Inferior parietal cortex (tissue), 1 donor: ENCODE results near the gene DPYD.

ENCODE experiments used
- DNase-seq: peaks from one replicate; pipeline ENCODE4 v3.0.0-alpha.2; 2016; ENCODE audit errors: extremely low spot score

Gene DPYD

DNA sequence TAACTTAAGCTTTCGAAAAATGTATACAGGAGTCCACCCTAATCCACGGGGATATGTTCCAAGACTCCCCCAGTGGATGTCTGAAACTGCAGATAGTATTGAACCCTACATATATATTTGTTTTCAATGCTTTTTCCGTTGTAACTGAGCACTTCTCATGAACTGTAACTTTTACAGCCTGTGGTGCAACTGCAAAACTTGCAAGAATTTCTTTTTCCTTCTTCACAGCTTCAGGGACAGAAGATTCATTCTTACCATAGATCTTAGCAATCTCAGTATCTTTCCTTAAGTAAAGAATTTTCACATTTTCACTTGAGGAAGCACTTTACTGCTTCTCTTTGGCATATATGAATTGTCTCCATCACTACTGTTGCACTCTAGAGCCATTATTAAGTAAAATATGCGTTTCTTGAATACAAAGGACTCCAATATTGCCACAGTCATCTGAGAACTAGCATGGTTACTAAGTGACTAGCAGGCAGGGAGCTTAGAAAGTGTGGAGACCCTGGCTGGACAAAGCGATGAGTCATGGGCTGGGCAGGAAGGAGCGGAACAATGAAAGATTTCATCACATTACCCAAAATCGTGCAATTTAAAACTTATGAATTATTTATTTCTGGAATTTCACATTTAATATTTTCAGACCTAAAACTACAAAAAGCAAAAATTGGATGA, 14.1 kb downstream of the DPYD start:
- DNase-seq = no peak

DNA sequence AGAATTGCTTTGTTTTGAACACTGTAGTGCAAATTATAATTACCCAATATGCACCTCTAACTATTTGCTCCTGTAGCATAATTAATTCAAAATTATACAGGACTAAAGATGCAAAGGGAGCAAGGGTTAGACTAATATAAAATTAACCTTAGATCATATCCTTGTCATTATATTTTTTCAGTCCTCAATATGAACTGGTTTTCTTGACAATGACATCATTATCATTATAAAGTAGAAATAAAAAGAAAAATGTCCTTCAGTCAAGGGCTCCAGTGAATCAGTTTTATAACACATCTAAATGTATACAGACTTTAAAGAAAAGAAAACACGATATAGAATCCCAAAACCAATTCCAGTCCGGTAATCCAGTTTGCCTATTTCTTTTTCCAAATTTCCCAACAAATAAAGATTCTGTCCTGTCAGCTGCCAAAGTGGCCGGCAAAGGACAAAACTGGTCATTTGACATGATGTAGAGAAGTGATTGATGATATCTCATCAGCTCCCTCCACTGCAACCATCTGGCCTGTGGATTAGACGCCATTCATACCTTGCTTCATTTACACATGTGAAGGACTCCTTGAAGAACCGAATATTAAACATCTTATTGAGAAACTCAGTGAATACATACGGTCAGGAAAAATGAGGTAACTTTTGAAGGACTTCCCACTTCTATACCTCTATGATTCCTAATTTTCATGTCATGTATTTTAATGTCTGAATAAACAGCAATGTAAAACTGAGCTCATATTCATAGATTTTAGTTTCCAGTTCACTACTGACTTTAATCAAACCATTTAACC, 15.5 kb downstream of the DPYD start:
- no peak for DNase-seq

DNA sequence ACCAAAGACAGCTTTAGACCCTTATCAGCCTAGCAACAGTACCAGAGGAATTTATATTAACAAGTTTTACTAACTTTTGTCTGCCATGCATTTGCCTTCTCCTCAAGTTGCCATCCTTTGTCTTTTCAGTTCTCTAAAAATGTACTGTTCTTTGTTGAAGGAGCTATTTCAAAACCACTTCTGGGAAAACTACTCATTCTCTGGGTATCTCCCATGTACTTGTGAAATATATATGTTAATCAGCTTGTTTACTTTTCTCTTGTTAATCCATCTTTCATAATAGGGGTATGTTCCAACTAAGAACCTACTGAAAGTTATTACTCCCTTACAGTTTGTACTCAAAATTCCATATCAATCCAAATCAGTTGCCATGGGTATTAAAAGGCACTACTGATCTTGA, 16.3 kb downstream of the DPYD start:
- no peak for DNase-seq

DNA sequence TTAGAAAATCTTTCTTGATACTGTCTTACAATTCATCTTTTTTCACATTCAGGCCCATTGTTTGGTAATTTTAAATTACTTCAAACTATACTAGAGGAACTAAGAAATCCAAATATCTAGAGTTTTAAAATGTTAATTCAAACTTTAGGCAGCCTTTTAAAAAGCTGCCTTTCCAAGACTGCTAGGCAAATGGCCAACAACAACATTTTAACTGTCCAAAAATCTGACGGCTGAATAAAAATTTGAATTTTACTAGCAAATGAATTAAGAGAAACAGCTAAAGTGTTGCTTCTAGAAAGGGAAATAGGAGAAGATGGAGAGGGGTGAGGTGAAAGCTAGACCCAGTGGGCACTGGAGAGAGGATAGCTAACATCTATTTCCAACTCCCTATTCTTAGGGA, 17.2 kb downstream of the DPYD start:
- no peak for DNase-seq

DNA sequence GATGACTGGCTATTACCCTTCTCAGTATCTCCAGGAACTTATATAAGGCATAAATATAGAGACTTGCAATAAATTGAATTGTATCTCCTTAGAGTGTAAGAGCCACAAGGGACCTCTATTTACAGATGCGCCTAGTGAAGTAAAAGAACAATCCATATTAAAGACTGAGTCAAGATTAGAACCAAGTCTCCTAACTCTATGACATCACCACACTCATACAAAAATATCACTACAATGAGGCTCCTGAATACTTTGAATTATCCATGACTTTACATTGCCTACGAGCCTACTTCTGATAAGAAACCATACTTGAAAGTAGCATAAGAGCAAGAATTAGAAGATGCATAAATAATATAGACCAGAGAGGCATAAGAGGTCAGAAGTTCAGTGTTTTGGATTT, 18.8 kb downstream of the DPYD start:
- DNase-seq = no peak

DNA sequence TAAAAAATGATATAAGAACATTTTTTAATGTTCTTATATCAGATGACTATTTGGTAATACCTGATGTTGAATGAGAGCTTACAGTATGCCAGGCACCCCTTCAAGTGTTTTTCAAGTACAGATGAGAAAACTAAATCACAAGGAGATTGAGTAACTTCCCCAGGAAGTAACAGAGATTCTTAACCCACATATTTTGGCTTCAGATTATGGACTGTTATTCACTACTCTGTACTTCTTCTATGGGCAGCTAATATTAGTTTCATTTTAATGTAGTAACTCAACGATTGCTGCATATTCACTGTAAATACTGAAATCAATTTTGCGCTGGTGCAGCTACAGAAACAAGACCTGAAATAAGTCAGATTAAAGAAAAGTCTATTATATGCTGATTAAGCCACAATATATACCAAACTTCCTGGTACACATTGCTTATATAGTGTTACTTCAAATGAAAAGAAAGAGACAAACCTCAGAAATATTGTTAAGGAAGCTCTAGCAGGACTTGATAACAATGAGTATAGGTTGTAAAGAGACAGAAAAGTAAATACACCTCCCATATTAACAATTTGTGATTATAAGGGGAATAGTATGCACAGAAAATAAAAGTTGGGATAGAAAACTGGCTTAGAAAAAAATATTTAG, 19.7 kb downstream of the DPYD start:
- no peak for DNase-seq

DNA sequence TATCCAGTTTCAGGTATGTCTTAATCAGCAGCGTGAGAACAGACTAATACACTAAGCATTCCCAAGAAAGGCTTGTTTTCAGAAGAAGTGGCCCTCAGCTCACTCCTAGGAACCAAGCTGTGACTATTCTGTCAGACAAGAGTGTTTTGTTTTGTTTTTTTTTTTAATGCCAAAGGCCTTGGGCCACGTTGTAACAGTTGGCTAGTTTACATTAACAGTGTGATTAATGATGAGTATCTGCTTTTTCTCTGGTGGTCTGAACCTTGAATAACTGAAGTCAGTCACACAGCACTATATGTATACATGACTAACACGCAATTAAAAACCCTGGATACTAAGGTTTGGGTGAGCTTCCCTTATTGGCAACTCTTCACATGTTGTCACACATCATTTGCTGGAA, 21.9 kb downstream of the DPYD start:
- no peak for DNase-seq

DNA sequence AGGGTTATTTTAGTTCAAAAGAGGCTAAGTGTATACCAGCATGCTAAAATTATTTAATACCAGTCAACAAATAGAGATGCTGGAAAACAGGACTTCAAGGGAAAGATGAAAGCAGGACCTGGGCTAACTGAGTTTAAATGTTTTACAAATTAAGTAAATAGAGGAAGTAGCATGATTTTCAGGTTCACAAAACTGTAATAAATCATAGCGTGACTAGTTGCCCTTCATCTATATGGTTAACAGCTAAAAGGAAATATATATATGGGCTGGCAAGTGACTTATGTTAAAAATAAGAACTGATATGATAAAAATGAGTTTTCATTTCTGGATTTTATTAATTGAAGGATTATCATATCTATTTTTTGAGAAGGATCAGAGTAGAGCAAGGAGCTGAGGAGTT, 25.6 kb downstream of the DPYD start:
- DNase-seq = no peak

DNA sequence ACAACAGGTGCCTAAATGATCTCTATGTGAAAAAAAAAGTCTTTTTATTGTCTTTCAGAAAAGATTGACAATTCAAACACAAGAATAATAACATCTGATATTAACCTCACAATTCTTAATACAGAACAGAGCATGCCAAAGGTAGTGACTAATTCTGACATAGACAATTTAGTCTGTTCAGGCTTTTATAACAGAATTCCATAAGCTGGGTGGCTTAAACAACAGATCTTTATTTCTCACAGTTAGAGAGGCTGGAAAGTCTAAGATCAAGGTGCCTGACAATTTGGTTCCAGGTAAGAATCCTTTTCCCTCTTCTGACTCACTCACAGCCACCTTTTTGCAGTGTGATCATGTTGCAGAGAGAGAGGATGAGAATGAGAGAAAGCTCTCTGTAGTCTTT, 27.0 kb downstream of the DPYD start:
- DNase-seq = no peak

DNA sequence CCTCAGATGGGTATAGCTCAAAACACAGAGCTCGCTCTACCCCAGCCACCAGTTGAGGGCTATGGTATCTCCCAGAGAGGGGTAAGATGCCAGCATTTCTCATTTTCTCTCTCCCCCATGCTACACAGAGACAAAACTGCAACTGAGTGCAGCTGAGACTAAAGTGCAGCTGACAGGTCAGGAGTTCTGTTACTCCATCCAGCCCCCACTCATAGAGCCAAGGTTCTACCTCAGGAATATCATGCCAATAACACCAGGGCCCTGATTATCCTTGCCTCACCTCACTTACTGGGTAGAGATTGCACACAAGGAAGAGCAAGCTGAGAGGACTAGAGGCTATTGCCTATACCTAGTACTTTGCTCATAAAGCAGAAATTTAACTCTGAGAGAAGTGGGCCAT, 34.6 kb downstream of the DPYD start:
- no peak for DNase-seq

DNA sequence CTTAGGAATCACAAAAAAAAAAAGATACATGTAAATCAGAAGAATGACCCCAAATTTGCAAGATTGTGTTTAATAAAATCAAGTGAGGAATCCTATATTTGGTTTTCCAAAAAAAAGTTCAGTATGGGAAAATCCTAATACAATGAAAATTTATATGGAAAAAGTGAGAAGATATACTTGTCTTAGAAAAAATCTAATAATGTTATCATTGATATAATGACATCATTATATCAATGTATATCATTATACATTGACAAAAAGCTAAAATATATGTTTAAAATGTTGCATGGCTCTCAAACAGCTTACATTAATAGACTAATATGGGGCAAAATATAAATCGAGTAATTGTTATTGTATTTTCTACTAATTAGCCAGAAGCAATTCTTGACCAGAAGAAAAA, 37.0 kb downstream of the DPYD start:
- DNase-seq = no peak

DNA sequence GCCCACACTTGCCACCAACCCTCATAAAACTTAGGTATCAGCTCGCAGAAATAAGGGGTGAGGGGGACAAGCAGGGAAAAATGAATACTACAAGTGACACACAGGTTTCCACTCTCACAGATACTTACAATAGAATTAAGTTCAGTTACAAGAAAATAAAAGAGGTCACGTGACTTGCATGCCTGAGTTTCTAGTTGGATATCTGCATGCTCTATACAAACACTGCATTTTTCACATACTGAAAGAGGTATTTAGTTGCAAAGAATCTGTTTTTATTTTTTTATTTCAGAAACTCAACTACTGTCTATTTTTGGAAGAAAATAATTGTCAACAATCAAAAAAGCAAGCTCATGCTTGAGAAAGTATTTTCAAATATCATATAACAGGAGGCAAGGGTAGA, 43.5 kb downstream of the DPYD start:
- DNase-seq = no peak

DNA sequence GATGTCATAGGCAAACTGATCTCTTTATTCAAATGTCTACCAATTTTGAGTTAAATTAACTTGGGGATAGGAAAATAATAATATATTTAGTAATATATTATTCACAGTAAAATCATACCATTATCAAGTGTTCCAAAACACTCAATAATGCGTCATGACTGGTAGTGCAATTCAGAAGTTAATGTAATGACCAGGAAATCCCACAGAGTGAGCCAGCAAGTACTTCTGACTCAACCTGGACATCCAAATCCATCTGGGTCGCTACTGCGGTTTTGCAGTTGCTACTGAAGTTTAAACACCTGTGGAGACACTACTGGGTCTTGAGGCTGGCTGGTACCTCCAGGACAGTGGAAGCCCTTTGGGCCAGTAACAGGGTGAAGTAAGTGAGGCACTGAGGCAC, 44.8 kb downstream of the DPYD start:
- no peak for DNase-seq

DNA sequence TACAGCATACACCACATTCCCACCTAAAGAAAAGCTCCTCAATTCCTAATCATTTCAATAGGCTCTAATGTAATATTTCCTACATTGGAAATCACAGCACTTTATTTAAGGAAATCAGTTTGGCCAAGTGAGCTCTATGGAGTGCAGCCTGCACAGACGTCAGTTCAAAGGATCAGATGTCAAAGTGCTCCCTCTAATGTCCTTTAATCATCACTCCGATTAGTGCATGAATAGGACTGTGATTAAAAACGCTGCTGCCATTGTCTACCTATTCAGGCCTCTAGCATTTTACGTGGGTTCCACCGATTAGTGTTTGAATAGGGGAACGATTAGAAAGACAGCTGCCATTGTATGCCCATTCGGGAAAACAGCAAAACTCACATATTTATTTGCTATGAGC, 50.2 kb downstream of the DPYD start:
- DNase-seq = no peak

DNA sequence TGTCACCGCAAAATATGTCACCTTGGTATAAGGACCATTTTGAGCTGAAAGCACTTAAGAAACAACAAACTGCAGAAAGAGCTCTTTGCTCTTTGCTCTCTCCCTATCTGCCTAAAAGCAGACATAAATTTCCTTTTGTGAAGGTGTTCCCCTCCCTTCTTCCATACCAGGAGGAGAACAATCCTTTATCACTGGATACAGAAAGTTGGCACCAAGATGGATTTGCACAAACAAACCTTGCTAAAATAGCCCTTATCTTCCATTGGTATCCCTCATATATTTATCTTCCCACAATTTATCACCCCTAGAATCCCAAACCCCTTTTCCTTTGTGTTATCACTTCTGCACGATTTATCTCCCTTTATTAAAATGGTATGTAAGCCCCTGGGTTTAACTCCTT, 51.4 kb downstream of the DPYD start:
- DNase-seq = no peak

DNA sequence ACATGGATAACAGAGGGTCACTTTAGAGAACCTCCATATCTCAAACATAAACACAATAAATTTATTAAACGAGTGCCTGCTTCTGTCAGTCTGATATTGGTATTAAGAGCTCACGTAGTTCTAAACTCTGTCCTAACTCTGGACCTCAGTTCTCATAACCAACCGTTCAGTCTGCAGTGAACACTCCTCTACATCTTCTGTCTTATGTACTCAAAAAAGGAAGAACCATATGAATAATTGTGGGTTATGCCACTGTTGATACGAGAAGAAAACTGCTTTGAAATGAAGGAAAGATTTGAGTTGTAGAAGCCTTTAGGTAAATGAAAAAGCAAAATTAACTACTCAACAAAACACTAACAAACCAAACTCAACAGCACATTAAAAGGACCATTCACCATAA, 53.7 kb downstream of the DPYD start:
- DNase-seq = no peak

DNA sequence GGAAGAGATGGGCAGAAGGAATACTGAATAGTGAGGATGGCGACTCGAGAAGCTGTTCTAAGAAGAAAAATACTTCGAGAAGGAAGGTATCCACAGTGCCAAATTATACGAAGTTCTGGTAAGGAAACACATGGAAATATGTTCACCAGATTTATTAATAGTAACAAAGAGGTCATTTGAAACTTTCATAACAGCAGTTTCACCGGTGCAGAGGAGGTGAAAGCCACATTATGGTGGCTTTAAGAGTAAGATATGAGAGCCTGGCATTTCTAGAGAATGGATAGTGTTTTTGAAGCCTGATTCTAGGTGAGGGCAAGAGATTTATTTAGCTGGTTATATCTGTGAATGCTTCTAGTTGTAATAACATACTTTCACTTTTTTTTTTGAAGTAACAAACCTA, 56.2 kb downstream of the DPYD start:
- DNase-seq = no peak

DNA sequence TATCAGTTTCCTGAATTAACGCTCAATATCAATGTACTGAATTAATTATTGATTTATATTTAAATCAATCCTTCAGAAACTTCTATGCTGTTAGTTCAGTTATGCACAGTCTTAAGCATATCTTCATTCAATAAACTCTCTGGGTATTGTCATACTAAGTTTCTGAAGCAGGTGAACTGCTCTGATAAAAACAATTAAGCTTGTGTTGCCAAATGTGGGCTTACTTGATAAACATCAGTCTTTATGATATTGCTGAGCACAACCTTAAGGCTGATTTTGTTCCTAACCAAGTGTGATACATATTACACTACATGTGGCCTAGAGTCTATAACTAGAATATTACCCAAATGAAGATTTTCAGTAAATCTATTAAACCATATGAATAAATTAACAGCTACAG, 67.6 kb downstream of the DPYD start:
- DNase-seq = no peak

DNA sequence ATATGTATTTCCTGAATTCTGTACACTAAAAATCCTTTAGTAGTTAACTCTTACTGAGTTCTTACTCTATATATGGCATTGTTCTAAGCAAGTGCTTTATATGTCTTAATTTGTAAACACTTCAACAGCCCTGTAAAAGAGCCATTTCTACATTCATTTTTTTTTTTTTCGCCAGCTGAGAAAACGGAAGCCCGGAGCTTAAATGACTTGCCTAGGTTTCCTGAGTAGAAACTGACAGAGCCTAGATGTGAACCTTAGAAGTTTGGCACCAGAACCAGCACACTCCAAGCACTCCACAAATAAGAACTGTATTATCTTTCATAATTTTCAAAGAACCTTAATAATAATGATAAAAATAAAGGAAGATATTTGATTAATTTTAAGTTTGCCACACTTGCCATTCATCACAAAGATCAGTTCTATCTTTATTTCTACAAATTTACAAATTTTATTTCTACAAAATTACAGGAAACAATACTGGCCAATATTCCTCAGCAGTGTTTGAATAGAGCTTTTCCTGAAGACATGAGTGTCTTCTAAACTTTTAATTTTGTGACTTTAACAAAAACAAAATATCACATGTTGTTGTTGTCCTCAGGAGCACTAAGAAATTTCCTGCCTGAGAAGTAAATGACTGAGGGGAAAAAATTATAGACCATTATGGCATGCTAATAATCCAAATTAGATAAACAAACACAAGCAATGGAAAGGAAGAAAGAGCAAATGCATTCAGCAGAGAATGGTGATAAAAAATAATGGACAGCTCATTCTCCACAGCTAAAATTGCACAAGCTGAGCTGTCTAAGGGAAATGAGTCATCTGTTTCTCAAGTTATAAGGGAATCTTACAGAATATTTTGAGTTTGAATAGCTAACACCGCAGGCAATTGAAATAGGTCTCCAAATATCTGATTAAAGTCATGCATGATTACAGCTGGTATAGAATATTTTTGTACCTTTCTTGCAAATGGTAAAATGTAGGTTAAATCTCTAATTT, 71.2 kb downstream of the DPYD start:
- no peak for DNase-seq

DNA sequence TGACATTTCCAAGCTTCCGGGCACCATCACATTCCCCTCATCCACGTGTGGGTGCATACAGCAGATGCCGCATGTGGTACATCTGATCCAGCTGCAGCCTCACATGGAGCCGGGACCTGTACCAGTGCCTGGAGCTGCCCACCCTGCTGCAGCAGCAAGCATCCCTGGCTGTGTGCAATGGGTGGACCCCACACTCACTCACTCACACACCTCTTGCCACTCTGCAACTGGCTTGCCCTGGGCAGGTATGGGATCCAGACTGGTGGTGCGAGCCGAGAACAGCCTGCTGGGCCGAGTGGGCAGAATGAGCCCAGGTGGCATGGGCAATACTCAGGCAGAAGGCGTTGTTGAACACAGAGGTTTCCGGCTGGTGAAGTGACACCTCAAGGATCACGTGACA, 75.0 kb downstream of the DPYD start:
- DNase-seq = no peak

DNA sequence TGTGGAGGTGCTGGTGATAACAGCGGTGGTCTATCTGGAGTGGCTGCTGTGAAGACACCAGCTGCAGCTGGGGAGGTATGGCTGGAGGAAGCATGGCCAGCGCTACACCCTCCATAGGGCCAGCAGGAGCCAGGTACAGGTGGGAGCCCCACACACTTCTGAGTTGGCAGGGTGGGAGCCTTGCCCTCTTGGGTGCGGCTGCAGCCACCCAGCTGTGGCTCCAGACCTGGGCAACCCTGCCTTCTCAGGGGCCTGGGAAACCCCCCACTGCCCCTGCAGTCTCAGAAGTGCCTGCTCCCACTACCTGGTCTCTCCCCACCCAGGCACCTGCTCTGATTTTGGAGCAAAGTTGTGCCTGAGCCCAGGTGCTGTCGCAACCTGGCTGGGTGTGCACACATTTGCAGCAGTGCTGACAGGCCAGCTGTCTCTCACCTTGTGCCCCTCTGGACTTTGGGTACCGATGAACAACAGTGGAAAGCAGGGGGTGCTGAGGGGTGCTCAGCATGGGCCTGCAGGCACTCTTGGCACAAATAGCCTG, 76.2 kb downstream of the DPYD start:
- DNase-seq = no peak

DNA sequence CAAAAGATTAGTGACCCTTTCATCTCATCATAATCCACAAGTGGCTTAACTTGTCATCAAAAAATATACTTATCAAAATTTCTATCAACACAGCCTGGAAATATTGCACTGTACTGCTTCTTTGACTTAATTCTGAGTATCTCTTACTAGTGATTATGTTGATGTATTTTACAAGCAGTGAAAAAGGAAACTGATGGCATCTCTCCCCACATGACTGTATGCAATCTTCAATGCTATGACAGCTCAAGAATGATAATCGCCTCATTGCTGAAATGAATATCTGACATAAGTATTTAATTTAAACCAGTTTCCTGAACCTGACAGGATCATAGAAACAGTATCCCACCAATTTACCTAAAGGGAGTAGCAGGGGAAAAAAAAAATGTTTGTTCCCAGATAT, 79.5 kb downstream of the DPYD start:
- no peak for DNase-seq
